Spleen (tissue), 7 donors: ENCODE data around the gene DOCK9.

Experiments
- POLR2A ChIP-seq, 3 donors: fragments of 450-650 bp; IDR thresholded peaks; one replicate each; pipeline ENCODE4 v1.5.1; 2017; ENCODE audit warnings: antibody characterized with exemption in 3 of 3, mild to moderate bottlenecking in 1 of 3
- POLR2AphosphoS5 ChIP-seq, 3 donors: sonication (generic); formaldehyde crosslinking; IDR thresholded peaks; one replicate each; pipeline ENCODE4 v1.5.1; 2017; ENCODE audit warnings: antibody characterized with exemption in 3 of 3
- TF ChIP-seq, protein P1 (sequence below), 11 experiments: fragments of 200-600 bp in 7 of 11; fragments of 450-650 bp in 4 of 11; sonication (generic) in 4 of 11; IDR thresholded peaks in 8 of 11; conservative IDR thresholded peaks in 3 of 11; 1 replicate in 7 of 11; 2 replicates in 4 of 11; pipeline versions ENCODE4 v1.4.0 to v1.8.0; 2016 to 2021; ENCODE audit warnings: antibody characterized with exemption in 11 of 11, inconsistent platforms in 4 of 11, mild to moderate bottlenecking in 1 of 11
- donor health status: DM: no; HTN: no; CAD: no; lungs with moderate emphysema.
- donor health status: DM: no; HTN: no; CAD: no.
- donor health status: DM: no; HTN: no; CAD: no.

GRCh38 chr13:99000137-99000536 lies 22.3 kb upstream of the DOCK9 start:
- TF ChIP-seq, protein P1, sequence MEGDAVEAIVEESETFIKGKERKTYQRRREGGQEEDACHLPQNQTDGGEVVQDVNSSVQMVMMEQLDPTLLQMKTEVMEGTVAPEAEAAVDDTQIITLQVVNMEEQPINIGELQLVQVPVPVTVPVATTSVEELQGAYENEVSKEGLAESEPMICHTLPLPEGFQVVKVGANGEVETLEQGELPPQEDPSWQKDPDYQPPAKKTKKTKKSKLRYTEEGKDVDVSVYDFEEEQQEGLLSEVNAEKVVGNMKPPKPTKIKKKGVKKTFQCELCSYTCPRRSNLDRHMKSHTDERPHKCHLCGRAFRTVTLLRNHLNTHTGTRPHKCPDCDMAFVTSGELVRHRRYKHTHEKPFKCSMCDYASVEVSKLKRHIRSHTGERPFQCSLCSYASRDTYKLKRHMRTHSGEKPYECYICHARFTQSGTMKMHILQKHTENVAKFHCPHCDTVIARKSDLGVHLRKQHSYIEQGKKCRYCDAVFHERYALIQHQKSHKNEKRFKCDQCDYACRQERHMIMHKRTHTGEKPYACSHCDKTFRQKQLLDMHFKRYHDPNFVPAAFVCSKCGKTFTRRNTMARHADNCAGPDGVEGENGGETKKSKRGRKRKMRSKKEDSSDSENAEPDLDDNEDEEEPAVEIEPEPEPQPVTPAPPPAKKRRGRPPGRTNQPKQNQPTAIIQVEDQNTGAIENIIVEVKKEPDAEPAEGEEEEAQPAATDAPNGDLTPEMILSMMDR (IDR thresholded peaks at IDR 0.05 in 8 of 11, conservative IDR thresholded peaks at IDR 0.05 in 3 of 11): no peak
- TF ChIP-seq POLR2A (IDR thresholded peaks at IDR 0.05) (no peak), POLR2AphosphoS5 (IDR thresholded peaks at IDR 0.05) (no peak)
